GM12892 (cell line): Measurements from ENCODE around the gene FSTL4.

Experiments
- POLR2A ChIP-seq: IDR thresholded peaks from 2 replicates; pipeline ENCODE4 v1.6.1; 2011; ENCODE audit warnings: low read depth, low read length, control low read depth
- POLR2AphosphoS5 ChIP-seq: IDR thresholded peaks from 2 replicates; pipeline ENCODE4 v1.6.1; 2011; ENCODE audit warnings: low read depth, low read length, control low read depth

GRCh38 chr5:133606835-133607234 is 5.5 kb downstream of the FSTL4 start:
- TF ChIP-seq POLR2A: no peak
- no peak for TF ChIP-seq POLR2AphosphoS5
